ENCODE measurements around the gene IARS2. TPM values are rescaled to one million over a fixed set of nuclear protein-coding genes. Genes with fewer than 3 reads are reported as not detected.
A peak's percentile ranks its signal among the peaks of the same experiment; 100 is the strongest.

IARS2 gene
- total RNA-seq, 1 experiment from 2014 or later: 106 TPM

DNA sequence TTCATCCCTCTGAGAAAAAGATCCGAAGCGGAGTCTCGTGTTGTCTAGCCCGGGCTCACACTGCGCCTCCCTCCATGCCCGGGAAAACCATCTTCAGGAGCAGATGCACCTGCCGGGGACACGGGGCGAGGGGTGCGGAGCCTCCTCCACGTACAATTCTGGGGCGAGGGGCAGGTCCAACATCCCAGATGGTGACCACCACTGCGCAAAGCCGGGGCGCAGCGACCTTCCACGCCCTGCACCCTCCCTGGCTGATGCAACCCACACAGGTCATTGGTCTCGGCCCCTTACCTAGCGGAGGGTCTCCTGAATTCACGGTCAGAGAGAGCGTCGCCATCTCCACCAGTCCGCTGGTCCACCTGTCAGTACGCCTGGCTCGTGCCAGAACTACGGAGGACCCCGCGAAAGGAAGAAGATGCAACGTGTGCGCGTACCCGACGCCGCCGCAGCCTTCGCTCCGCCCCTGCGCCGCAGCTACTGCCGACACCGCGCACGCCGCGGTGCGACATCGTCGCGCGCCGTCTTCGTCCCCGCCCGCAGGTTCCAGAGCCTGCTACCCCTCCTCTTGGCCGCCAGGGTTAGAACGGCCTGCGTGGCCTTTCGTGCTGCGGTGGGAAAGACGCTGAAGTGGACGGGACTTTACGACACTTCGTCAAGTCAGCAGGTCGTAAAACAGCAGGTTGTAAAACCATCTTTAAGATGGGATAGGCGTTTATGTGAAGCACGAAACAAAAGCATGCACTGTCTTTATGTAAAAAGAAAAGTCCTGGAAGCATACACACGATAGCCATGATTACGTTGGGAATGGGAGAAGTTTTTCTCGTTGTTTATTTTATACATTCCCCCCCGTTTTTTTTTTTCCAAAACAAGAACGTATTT, 47.6 kb upstream of the IARS2 start, which contains the start of gene EPRS1:
EPRS1 (minus strand) TSS at position 454 of the 879 bp plus-strand sequence; CDS start at position 337, 117 bp downstream.
- BruUV-seq (replicated peaks): no TSS peak
- Histone ChIP-seq H3K36me3 (ENCODE audit: control insufficient read depth, insufficient read depth, low read length) (peaks cover 5% of the 10 kb centered on the region; the same call in 1 of the 2 replicates), H3K4me3 (ENCODE audit: low read depth in 2 of 2, low read length in 2 of 2) (peak within 1 kb of the TSS; percentile 86 to 92), H3K27me3 (ENCODE audit: control insufficient read depth, insufficient read depth, low read length) (no peaks in the 10 kb centered on the region), H3K27ac (ENCODE audit: low read length) (peak within 1 kb of the TSS; percentile 95), H3K4me1 (ENCODE audit: control insufficient read depth, insufficient read depth, low read length) (peaks cover 4% of the 10 kb centered on the region; the same call in 1 of the 2 replicates), H3K9me3 (ENCODE audit: control insufficient read depth, insufficient read depth, low read depth, low read length) (no peaks in the 10 kb centered on the region)
- TF ChIP-seq, protein P1, sequence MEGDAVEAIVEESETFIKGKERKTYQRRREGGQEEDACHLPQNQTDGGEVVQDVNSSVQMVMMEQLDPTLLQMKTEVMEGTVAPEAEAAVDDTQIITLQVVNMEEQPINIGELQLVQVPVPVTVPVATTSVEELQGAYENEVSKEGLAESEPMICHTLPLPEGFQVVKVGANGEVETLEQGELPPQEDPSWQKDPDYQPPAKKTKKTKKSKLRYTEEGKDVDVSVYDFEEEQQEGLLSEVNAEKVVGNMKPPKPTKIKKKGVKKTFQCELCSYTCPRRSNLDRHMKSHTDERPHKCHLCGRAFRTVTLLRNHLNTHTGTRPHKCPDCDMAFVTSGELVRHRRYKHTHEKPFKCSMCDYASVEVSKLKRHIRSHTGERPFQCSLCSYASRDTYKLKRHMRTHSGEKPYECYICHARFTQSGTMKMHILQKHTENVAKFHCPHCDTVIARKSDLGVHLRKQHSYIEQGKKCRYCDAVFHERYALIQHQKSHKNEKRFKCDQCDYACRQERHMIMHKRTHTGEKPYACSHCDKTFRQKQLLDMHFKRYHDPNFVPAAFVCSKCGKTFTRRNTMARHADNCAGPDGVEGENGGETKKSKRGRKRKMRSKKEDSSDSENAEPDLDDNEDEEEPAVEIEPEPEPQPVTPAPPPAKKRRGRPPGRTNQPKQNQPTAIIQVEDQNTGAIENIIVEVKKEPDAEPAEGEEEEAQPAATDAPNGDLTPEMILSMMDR (IDR thresholded peaks at IDR 0.05): peak; percentile 76
- TF ChIP-seq, protein P2, sequence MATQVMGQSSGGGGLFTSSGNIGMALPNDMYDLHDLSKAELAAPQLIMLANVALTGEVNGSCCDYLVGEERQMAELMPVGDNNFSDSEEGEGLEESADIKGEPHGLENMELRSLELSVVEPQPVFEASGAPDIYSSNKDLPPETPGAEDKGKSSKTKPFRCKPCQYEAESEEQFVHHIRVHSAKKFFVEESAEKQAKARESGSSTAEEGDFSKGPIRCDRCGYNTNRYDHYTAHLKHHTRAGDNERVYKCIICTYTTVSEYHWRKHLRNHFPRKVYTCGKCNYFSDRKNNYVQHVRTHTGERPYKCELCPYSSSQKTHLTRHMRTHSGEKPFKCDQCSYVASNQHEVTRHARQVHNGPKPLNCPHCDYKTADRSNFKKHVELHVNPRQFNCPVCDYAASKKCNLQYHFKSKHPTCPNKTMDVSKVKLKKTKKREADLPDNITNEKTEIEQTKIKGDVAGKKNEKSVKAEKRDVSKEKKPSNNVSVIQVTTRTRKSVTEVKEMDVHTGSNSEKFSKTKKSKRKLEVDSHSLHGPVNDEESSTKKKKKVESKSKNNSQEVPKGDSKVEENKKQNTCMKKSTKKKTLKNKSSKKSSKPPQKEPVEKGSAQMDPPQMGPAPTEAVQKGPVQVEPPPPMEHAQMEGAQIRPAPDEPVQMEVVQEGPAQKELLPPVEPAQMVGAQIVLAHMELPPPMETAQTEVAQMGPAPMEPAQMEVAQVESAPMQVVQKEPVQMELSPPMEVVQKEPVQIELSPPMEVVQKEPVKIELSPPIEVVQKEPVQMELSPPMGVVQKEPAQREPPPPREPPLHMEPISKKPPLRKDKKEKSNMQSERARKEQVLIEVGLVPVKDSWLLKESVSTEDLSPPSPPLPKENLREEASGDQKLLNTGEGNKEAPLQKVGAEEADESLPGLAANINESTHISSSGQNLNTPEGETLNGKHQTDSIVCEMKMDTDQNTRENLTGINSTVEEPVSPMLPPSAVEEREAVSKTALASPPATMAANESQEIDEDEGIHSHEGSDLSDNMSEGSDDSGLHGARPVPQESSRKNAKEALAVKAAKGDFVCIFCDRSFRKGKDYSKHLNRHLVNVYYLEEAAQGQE (IDR thresholded peaks at IDR 0.05; ENCODE audit: insufficient read depth in 1 of 2, low read depth in 2 of 2, low read length in 1 of 2): 0 out of 4 replicates have a peak, but pooled peaks of 1 of the 2 experiments have one; percentile 30
- TF ChIP-seq TCF7L2 (IDR thresholded peaks at IDR 0.05; ENCODE audit: low read depth, low read length) (no peak), POLR2AphosphoS5 (IDR thresholded peaks at IDR 0.05; ENCODE audit: low read depth, low read length) (peak; percentile 88), SIN3A (IDR thresholded peaks at IDR 0.05; ENCODE audit: borderline replicate concordance, insufficient read depth, low read depth, low read length) (no peak; the same call in 1 of the 2 replicates)
- intact Hi-C loops (cut with micrococcal nuclease; ENCODE audit: unreplicated experiment) (no loop called here), in situ Hi-C loops (cut with HindIII; ENCODE audit: low pct_unique_long_range_greater_than_20kb, low sequenced_read_pairs) (no loop called here)
- POLR2A ChIA-PET: interaction anchor here (0.6 kb wide), 1 partner anchor 48 kb away, joined by 3 read pairs; no protein-coding TSS in a partner anchor
- ATAC-seq (peak; percentile 99), DNase-seq (ENCODE audit: low read depth, low spot score) (peak; percentile 94)
- CTCF ChIA-PET: no interaction called here

- ChIA-PET POLR2A (no interaction called here), CTCF (no interaction called here)
- in situ Hi-C loops (cut with HindIII; ENCODE audit: low pct_unique_long_range_greater_than_20kb, low sequenced_read_pairs): no loop called here
- Histone ChIP-seq H3K27ac (ENCODE audit: low read length) (no peak overlapping the region), H3K27me3 (ENCODE audit: control insufficient read depth, insufficient read depth, low read length) (no peaks in the 10 kb centered on the region), H3K4me3 (ENCODE audit: low read depth in 2 of 2, low read length in 2 of 2) (no peak overlapping the region), H3K4me1 (ENCODE audit: control insufficient read depth, insufficient read depth, low read length) (no peaks in the 10 kb centered on the region), H3K36me3 (ENCODE audit: control insufficient read depth, insufficient read depth, low read length) (peaks cover 2% of the 10 kb centered on the region; the same call in 1 of the 2 replicates), H3K9me3 (ENCODE audit: control insufficient read depth, insufficient read depth, low read depth, low read length) (no peaks in the 10 kb centered on the region)
- DNase-seq (ENCODE audit: low read depth, low spot score): no peak
- TF ChIP-seq, protein P1 (IDR thresholded peaks at IDR 0.05): no peak
- TF ChIP-seq, protein P2 (IDR thresholded peaks at IDR 0.05; ENCODE audit: insufficient read depth in 1 of 2, low read depth in 2 of 2, low read length in 1 of 2): no peak
- TF ChIP-seq SIN3A (IDR thresholded peaks at IDR 0.05; ENCODE audit: borderline replicate concordance, insufficient read depth, low read depth, low read length) (no peak), TCF7L2 (IDR thresholded peaks at IDR 0.05; ENCODE audit: low read depth, low read length) (no peak), POLR2AphosphoS5 (IDR thresholded peaks at IDR 0.05; ENCODE audit: low read depth, low read length) (no peak)
- no TSS peak for BruUV-seq (replicated peaks)
- intact Hi-C loops (cut with micrococcal nuclease; ENCODE audit: unreplicated experiment): no loop called here
- ATAC-seq: no peak
These were observed 37.6 kb upstream of the IARS2 start for GRCh38 chr1:220056374-220056773.

Measured in Panc1 (cell line).